Neuronal stem cell (in vitro differentiated cells): Measurements from ENCODE around the gene LIPE.
A peak's percentile ranks its signal among the peaks of the same experiment; 100 is the strongest.

Source experiments
- DNase-seq: peaks from one replicate; pipeline ENCODE4 v3.0.0-alpha.2; 2013; ENCODE audit warnings: low spot score
- H2AFZ ChIP-seq: one replicate; pipeline ENCODE4 v1.6.1; 2013; ENCODE audit warnings: mild to moderate bottlenecking, low read length, inconsistent platforms
- H2AK5ac ChIP-seq: 2 replicates; pipeline ENCODE4 v1.6.1; 2013; ENCODE audit warnings: low read depth, mild to moderate bottlenecking, inconsistent platforms, low read length, moderate library complexity, mixed read lengths
- H2BK120ac ChIP-seq: 2 replicates; pipeline ENCODE4 v1.6.1; 2013; ENCODE audit warnings: low read depth, mild to moderate bottlenecking, inconsistent platforms, low read length, moderate library complexity, mixed read lengths
- H2BK12ac ChIP-seq: one replicate; pipeline ENCODE4 v1.6.1; 2013; ENCODE audit warnings: low read length, inconsistent platforms
- H2BK15ac ChIP-seq: 2 replicates; pipeline ENCODE4 v1.6.1; 2013; ENCODE audit warnings: mild to moderate bottlenecking, low read length, inconsistent platforms, mixed read lengths
- H2BK5ac ChIP-seq: one replicate; pipeline ENCODE4 v1.6.1; 2013; ENCODE audit warnings: inconsistent platforms, mild to moderate bottlenecking, low read length, moderate library complexity
- H3K14ac ChIP-seq: one replicate; pipeline ENCODE4 v1.6.1; 2013; ENCODE audit warnings: low read length, inconsistent platforms
- H3K18ac ChIP-seq: 2 replicates; pipeline ENCODE4 v1.6.1; 2013; ENCODE audit warnings: low read length, inconsistent platforms
- H3K23ac ChIP-seq: 2 replicates; pipeline ENCODE4 v1.6.1; 2013; ENCODE audit warnings: low read depth, mild to moderate bottlenecking, mixed read lengths, low read length, inconsistent platforms; ENCODE audit not compliant: poor library complexity
- H3K27ac ChIP-seq: replicated peaks from 3 replicates; pipeline ENCODE4 v1.5.1; 2013; ENCODE audit warnings: low read length, inconsistent platforms
- H3K27me3 ChIP-seq, 3 experiments: 2 replicates each; pipeline ENCODE4 v1.6.1; 2013; ENCODE audit warnings: low read length in 3 of 3, mild to moderate bottlenecking in 2 of 3, inconsistent platforms in 1 of 3, low read depth in 1 of 3, mixed read lengths in 1 of 3, moderate library complexity in 1 of 3; ENCODE audit not compliant: control insufficient read depth in 3 of 3, insufficient read depth in 3 of 3
- H3K36me3 ChIP-seq, 2 donors: replicated peaks in 1 of 2; 2 replicates each; pipeline ENCODE4 v1.6.1; 2013; ENCODE audit warnings: low read length in 2 of 2; ENCODE audit not compliant: control insufficient read depth in 2 of 2, insufficient read depth in 2 of 2
- H3K4ac ChIP-seq: 2 replicates; pipeline ENCODE4 v1.6.1; 2013; ENCODE audit warnings: inconsistent platforms, mild to moderate bottlenecking, low read length, moderate library complexity
- H3K4me1 ChIP-seq, 2 donors: 1 replicate in 1 of 2; 2 replicates in 1 of 2; pipeline ENCODE4 v1.6.1; 2013; ENCODE audit warnings: low read length in 2 of 2, low read depth in 1 of 2; ENCODE audit not compliant: control insufficient read depth in 2 of 2, insufficient read depth in 1 of 2
- H3K4me2 ChIP-seq: one replicate; pipeline ENCODE4 v1.6.1; 2013; ENCODE audit warnings: mild to moderate bottlenecking, low read length, inconsistent platforms; ENCODE audit not compliant: insufficient read depth, poor library complexity, severe bottlenecking
- H3K4me3 ChIP-seq, 2 donors: 2 replicates each; pipeline ENCODE4 v1.5.1; 2013; ENCODE audit warnings: low read length in 2 of 2, mild to moderate bottlenecking in 2 of 2, inconsistent platforms in 1 of 2, moderate library complexity in 1 of 2
- H3K79me1 ChIP-seq: one replicate; pipeline ENCODE4 v1.6.1; 2013; ENCODE audit warnings: low read depth, mild to moderate bottlenecking, inconsistent platforms, low read length, moderate library complexity
- H3K9ac ChIP-seq: one replicate; pipeline ENCODE4 v1.6.1; 2013; ENCODE audit warnings: mild to moderate bottlenecking, low read depth, low read length, inconsistent platforms; ENCODE audit not compliant: poor library complexity
- H3K9me3 ChIP-seq, 2 donors: replicated peaks in 1 of 2; 2 replicates each; pipeline versions ENCODE3 to v1.6.1; 2013; ENCODE audit warnings: low read length in 2 of 2, mild to moderate bottlenecking in 2 of 2, inconsistent platforms in 1 of 2, low read depth in 1 of 2, mixed read lengths in 1 of 2, moderate library complexity in 1 of 2; ENCODE audit not compliant: control insufficient read depth in 2 of 2, insufficient read depth in 1 of 2
- H4K8ac ChIP-seq: one replicate; pipeline ENCODE4 v1.6.1; 2013; ENCODE audit warnings: low read depth, mild to moderate bottlenecking, inconsistent platforms, low read length, moderate library complexity
- H4K91ac ChIP-seq: one replicate; pipeline ENCODE4 v1.6.1; 2013; ENCODE audit warnings: low read length, low read depth, mild to moderate bottlenecking, inconsistent platforms; ENCODE audit not compliant: poor library complexity
- WGBS, 2 donors: extraction: QIAGEN DNeasy Blood & Tissue Kit; methylation state at CpG; one replicate each; pipeline ENCODE4 v1.1.7; 2013; ENCODE audit warnings: missing lambda C conversion rate in 2 of 2, mixed read lengths in 1 of 2; ENCODE audit not compliant: insufficient read length in 2 of 2, insufficient replicate concordance in 1 of 2; ENCODE audit errors: extremely low coverage in 2 of 2; 5-methylcytosine and 5-hydroxymethylcytosine counted together

The LIPE gene

GRCh38 chr19:42455621-42456081 lies 28.5 kb upstream of the LIPE start:
- Histone ChIP-seq H3K27me3 (no peaks in the 10 kb centered on the region), H3K79me1 (no peaks in the 10 kb centered on the region), H3K4me2 (no peak overlapping the region), H2BK120ac (no peak overlapping the region), H3K4ac (no peak overlapping the region), H3K9ac (no peak overlapping the region), H3K4me3 (no peak overlapping the region), H2BK12ac (no peak overlapping the region), H2AK5ac (no peak overlapping the region), H3K36me3 (no peaks in the 10 kb centered on the region), H3K14ac (no peak overlapping the region), H2AFZ (no peak overlapping the region), H4K91ac (no peak overlapping the region), H4K8ac (no peak overlapping the region), H3K9me3 (peaks cover 0 to 6% of the 10 kb centered on the region in 2 donors), H2BK5ac (no peak overlapping the region), H3K4me1 (no peaks in the 10 kb centered on the region), H3K27ac (no peak overlapping the region), H2BK15ac (no peak overlapping the region), H3K18ac (no peak overlapping the region), H3K23ac (no peak overlapping the region)
- no CpG with 5 or more reads among the region's 1 CpG for WGBS, 2 donors
- no peak for DNase-seq

- no CpG with 5 or more reads among the region's 2 CpGs for WGBS, 2 donors
- H3K18ac ChIP-seq, result no peak overlapping the region
- no peak overlapping the region for H3K14ac ChIP-seq
- H3K4me1 ChIP-seq, result no peaks in the 10 kb centered on the region
- no peak overlapping the region for H3K4me3 ChIP-seq
- H2AFZ ChIP-seq, result no peak overlapping the region
- no peak for DNase-seq
- no peak overlapping the region for H2BK120ac ChIP-seq
- no peaks in the 10 kb centered on the region for H3K36me3 ChIP-seq
- H3K23ac ChIP-seq, result no peak overlapping the region
- no peaks in the 10 kb centered on the region for H3K79me1 ChIP-seq
- no peak overlapping the region for H2BK15ac ChIP-seq
- no peak overlapping the region for H3K9ac ChIP-seq
- H4K8ac ChIP-seq, result no peak overlapping the region
- H2BK5ac ChIP-seq, result no peak overlapping the region
- H3K4ac ChIP-seq, result no peak overlapping the region
- no peak overlapping the region for H4K91ac ChIP-seq
- no peak overlapping the region for H3K4me2 ChIP-seq
- H2BK12ac ChIP-seq, result no peak overlapping the region
- peaks cover 0 to 6% of the 10 kb centered on the region in 2 donors for H3K9me3 ChIP-seq
- H3K27me3 ChIP-seq, result no peaks in the 10 kb centered on the region
- H2AK5ac ChIP-seq, result no peak overlapping the region
- H3K27ac ChIP-seq, result no peak overlapping the region
Measured at GRCh38 chr19:42455086-42455485, 27.9 kb upstream of the LIPE start.

DNA sequence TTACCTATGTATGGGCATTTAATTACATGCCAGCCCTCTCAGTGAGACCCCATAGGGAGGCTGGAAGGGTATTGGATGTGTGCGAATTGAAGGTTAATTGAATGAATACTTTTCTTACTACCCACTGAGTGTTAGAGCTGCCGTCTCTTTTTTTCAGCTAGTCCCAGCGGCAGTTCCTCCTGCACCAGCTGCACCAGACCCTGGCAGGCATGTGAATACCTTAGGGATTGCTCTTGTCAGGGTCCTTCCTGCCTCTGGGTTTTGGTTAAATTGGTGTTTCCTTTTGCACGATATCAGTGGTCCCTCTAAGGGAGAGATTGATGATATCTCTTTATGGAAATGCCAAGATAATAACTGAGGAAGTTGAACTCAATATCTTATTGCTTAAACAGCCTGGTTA lies 25.4 kb upstream of the LIPE start:
- no peak overlapping the region for H3K14ac ChIP-seq
- no peak for DNase-seq
- no peaks in the 10 kb centered on the region for H3K9me3 ChIP-seq
- no peak overlapping the region for H2AFZ ChIP-seq
- H3K4me3 ChIP-seq, result no peak overlapping the region
- no peak overlapping the region for H3K4ac ChIP-seq
- H4K8ac ChIP-seq, result no peak overlapping the region
- no peaks in the 10 kb centered on the region for H3K4me1 ChIP-seq
- no peak overlapping the region for H2AK5ac ChIP-seq
- H4K91ac ChIP-seq, result no peak overlapping the region
- H3K79me1 ChIP-seq, result no peaks in the 10 kb centered on the region
- no peak overlapping the region for H2BK5ac ChIP-seq
- H2BK120ac ChIP-seq, result no peak overlapping the region
- no peak overlapping the region for H3K27ac ChIP-seq
- H3K27me3 ChIP-seq, result peaks cover 0 to 3% (median 0%) of the 10 kb centered on the region in 3 experiments
- H3K18ac ChIP-seq, result no peak overlapping the region
- no peaks in the 10 kb centered on the region for H3K36me3 ChIP-seq
- H3K23ac ChIP-seq, result no peak overlapping the region
- H3K4me2 ChIP-seq, result no peak overlapping the region
- no CpG with 5 or more reads among the region's 4 CpGs for WGBS, 2 donors
- H3K9ac ChIP-seq, result no peak overlapping the region
- H2BK15ac ChIP-seq, result no peak overlapping the region
- no peak overlapping the region for H2BK12ac ChIP-seq

- WGBS, 2 donors, result no CpG with 5 or more reads among the region's 3 CpGs
- Histone ChIP-seq H2BK15ac (no peak overlapping the region), H2BK12ac (no peak overlapping the region), H3K23ac (no peak overlapping the region), H4K91ac (no peak overlapping the region), H3K4me1 (no peaks in the 10 kb centered on the region), H3K4me2 (no peak overlapping the region), H3K36me3 (no peaks in the 10 kb centered on the region), H3K27ac (no peak overlapping the region), H2BK120ac (no peak overlapping the region), H2AFZ (no peak overlapping the region), H3K79me1 (no peaks in the 10 kb centered on the region), H3K27me3 (peaks cover 0 to 10% (median 0%) of the 10 kb centered on the region in 3 experiments), H3K14ac (no peak overlapping the region), H3K9me3 (no peaks in the 10 kb centered on the region), H3K4me3 (no peak overlapping the region), H3K18ac (no peak overlapping the region), H2BK5ac (no peak overlapping the region), H4K8ac (no peak overlapping the region), H3K9ac (no peak overlapping the region), H2AK5ac (no peak overlapping the region), H3K4ac (no peak overlapping the region)
- DNase-seq, result peak; percentile 75
Measured at GRCh38 chr19:42450314-42450934, 23.2 kb upstream of the LIPE start.
